Mesendoderm (in vitro differentiated cells): ENCODE measurements around the gene NRG3.
A peak's percentile ranks its signal among the peaks of the same experiment; 100 is the strongest.

Experiments
- DNase-seq: peaks from one replicate; pipeline ENCODE4 v3.0.0; 2013
- H2AK5ac ChIP-seq: 2 replicates; pipeline ENCODE4 v1.6.1; 2013; ENCODE audit warnings: low read length, inconsistent platforms
- H2BK120ac ChIP-seq: 2 replicates; pipeline ENCODE4 v1.6.1; 2013; ENCODE audit warnings: low read depth, mild to moderate bottlenecking, low read length, moderate library complexity, mixed read lengths
- H2BK15ac ChIP-seq: replicated peaks from 2 replicates; pipeline ENCODE4 v1.6.1; 2013; ENCODE audit warnings: low read depth, mild to moderate bottlenecking, moderate library complexity
- H2BK5ac ChIP-seq: 2 replicates; pipeline ENCODE4 v1.6.1; 2013; ENCODE audit warnings: low read length, inconsistent platforms
- H3K18ac ChIP-seq: 2 replicates; pipeline ENCODE4 v1.6.1; 2013; ENCODE audit warnings: mild to moderate bottlenecking, low read length, mixed read lengths
- H3K23ac ChIP-seq: one replicate; pipeline ENCODE4 v1.6.1; 2013; ENCODE audit warnings: low read length
- H3K27ac ChIP-seq: 2 replicates; pipeline ENCODE4 v1.5.1; 2013; ENCODE audit warnings: low read depth, mild to moderate bottlenecking, inconsistent platforms, low read length, moderate library complexity
- H3K27me3 ChIP-seq: 2 replicates; pipeline ENCODE4 v1.6.1; 2013; ENCODE audit warnings: low read length, control low read depth, mild to moderate bottlenecking, inconsistent platforms; ENCODE audit not compliant: insufficient read depth, poor library complexity
- H3K36me3 ChIP-seq: 2 replicates; pipeline ENCODE4 v1.6.1; 2013; ENCODE audit warnings: low read length, inconsistent platforms; ENCODE audit not compliant: control insufficient read depth, insufficient read depth
- H3K4ac ChIP-seq: one replicate; pipeline ENCODE4 v1.6.1; 2013; ENCODE audit warnings: low read depth, mild to moderate bottlenecking, low read length, moderate library complexity
- H3K4me1 ChIP-seq: 2 replicates; pipeline ENCODE4 v1.6.1; 2013; ENCODE audit warnings: low read depth, low read length, inconsistent platforms; ENCODE audit not compliant: control insufficient read depth
- H3K4me2 ChIP-seq: 2 replicates; pipeline ENCODE4 v1.6.1; 2013; ENCODE audit warnings: low read length
- H3K4me3 ChIP-seq: 2 replicates; pipeline ENCODE4 v1.5.1; 2013; ENCODE audit warnings: mild to moderate bottlenecking, low read length
- H3K56ac ChIP-seq: one replicate; pipeline ENCODE4 v1.6.1; 2013; ENCODE audit warnings: low read length
- H3K79me1 ChIP-seq: 2 replicates; pipeline ENCODE4 v1.6.1; 2013; ENCODE audit warnings: low read length, inconsistent platforms
- H3K79me2 ChIP-seq: 2 replicates; pipeline ENCODE4 v1.6.1; 2013; ENCODE audit warnings: mild to moderate bottlenecking, low read length; ENCODE audit not compliant: control insufficient read depth, insufficient read depth
- H3K9ac ChIP-seq: 2 replicates; pipeline ENCODE4 v1.6.1; 2013; ENCODE audit warnings: low read length, inconsistent platforms
- H4K5ac ChIP-seq: one replicate; pipeline ENCODE4 v1.6.1; 2013; ENCODE audit warnings: low read length
- H4K8ac ChIP-seq: one replicate; pipeline ENCODE4 v1.6.1; 2013; ENCODE audit warnings: low read depth, mild to moderate bottlenecking, control low read depth, low read length, moderate library complexity
- WGBS: extraction: QIAGEN DNeasy Blood & Tissue Kit; methylation state at CpG from one replicate; pipeline ENCODE4 v1.1.7; 2013; ENCODE audit warnings: low lambda C conversion rate, missing lambda C conversion rate; ENCODE audit not compliant: insufficient coverage; ENCODE audit errors: extremely low coverage; 5-methylcytosine and 5-hydroxymethylcytosine counted together

Gene NRG3

DNA sequence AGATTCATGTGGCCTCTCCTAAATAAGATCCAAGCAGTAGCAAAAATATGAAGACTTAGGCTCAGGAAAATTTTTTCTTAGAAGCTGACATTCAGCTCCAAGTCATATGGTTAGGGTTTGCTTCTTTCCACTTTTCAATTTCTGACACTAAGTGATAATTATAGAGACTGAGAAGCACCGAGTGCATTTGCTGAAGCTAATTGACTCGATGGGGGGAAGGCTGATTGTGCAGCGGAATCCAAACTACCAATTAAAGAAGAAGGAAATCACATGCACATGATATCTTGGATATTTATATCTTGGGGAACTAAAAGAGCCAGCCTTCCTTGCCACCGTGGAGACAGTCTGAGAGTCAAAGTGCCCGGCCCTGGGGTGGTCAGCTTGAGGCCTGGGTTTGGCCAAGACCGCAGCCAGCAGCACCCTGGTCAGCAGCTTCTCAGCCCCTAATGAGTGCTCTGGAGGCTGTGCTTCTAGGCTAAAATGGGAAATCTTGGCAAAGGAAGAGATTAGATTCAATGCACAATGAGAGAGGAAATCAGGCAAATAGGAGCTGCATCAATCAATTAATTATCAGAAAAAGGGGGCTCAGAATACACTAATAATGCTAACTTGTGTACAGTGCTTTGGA lies 589.3 kb downstream of the NRG3 start:
- H3K4me1 ChIP-seq, result no peaks in the 10 kb centered on the region
- no CpG with 5 or more reads among the region's 6 CpGs for WGBS
- no peak overlapping the region for H3K23ac ChIP-seq
- no peak overlapping the region for H3K27ac ChIP-seq
- H3K56ac ChIP-seq, result no peak overlapping the region
- no peak overlapping the region for H2BK120ac ChIP-seq
- H3K4me2 ChIP-seq, result no peak overlapping the region
- H3K9ac ChIP-seq, result no peak overlapping the region
- H3K79me1 ChIP-seq, result no peaks in the 10 kb centered on the region
- H3K27me3 ChIP-seq, result no peaks in the 10 kb centered on the region
- no peaks in the 10 kb centered on the region for H3K36me3 ChIP-seq
- no peak for DNase-seq
- H4K8ac ChIP-seq, result no peak overlapping the region
- no peak overlapping the region for H2BK5ac ChIP-seq
- H2AK5ac ChIP-seq, result no peak overlapping the region
- no peak overlapping the region for H3K4me3 ChIP-seq
- no peak overlapping the region for H2BK15ac ChIP-seq
- H3K79me2 ChIP-seq, result no peaks in the 10 kb centered on the region
- H3K18ac ChIP-seq, result no peak overlapping the region
- H4K5ac ChIP-seq, result no peak overlapping the region
- no peak overlapping the region for H3K4ac ChIP-seq

DNA sequence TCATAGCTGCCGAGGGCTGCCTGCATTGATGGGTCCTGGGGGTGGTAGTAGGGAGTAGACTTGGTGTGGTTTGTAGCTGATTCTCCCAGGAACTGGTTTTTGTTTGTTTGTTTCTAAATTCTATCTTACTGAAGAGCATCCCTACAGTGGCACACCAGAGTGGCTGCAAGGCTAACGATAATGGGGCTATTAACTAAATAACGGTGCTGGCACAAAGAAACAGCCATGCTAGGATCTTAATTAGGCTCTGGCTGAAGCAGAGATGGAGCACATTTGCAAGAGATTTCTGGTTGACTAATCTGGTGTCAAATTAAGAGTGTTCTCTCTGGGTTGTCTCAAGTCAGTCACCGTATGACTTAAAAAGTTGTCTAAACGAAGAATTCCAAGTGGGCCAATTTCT lies 590.0 kb downstream of the NRG3 start:
- no peak overlapping the region for H3K56ac ChIP-seq
- H3K27me3 ChIP-seq, result no peaks in the 10 kb centered on the region
- no peak for DNase-seq
- H3K23ac ChIP-seq, result no peak overlapping the region
- no peak overlapping the region for H3K27ac ChIP-seq
- H3K79me1 ChIP-seq, result no peaks in the 10 kb centered on the region
- H3K4me1 ChIP-seq, result no peaks in the 10 kb centered on the region
- H2BK5ac ChIP-seq, result no peak overlapping the region
- H3K4me2 ChIP-seq, result no peak overlapping the region
- H2BK15ac ChIP-seq, result no peak overlapping the region
- no peak overlapping the region for H3K18ac ChIP-seq
- H4K5ac ChIP-seq, result no peak overlapping the region
- no peak overlapping the region for H3K4me3 ChIP-seq
- no peak overlapping the region for H3K4ac ChIP-seq
- H2BK120ac ChIP-seq, result no peak overlapping the region
- no peaks in the 10 kb centered on the region for H3K36me3 ChIP-seq
- no peak overlapping the region for H4K8ac ChIP-seq
- H3K9ac ChIP-seq, result no peak overlapping the region
- WGBS, result no CpG with 5 or more reads among the region's 5 CpGs
- no peak overlapping the region for H2AK5ac ChIP-seq
- no peaks in the 10 kb centered on the region for H3K79me2 ChIP-seq

DNA sequence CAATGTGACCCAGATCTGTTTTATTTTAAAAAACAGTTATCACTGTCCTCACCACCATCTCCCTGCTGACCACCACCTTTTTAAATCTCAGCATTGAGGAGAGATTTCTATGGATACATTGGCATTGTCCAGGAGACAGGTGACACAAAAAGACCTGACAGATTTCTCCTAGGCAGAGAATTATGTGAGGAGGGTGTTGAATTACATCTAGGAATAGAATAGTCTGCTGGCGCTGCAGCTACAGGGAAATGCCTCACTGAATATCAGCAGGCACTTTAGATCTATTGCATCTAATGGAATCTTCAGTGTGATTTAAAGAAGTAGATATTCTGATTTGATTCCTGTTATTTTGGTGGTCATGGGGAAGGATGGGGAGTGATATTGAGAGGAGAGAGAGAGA lies 593.5 kb downstream of the NRG3 start:
- no peak overlapping the region for H3K56ac ChIP-seq
- H3K23ac ChIP-seq, result no peak overlapping the region
- H3K4me2 ChIP-seq, result no peak overlapping the region
- H4K8ac ChIP-seq, result no peak overlapping the region
- no CpG with 5 or more reads among the region's 1 CpG for WGBS
- no peak overlapping the region for H3K27ac ChIP-seq
- no peak overlapping the region for H2BK15ac ChIP-seq
- H3K4me1 ChIP-seq, result no peaks in the 10 kb centered on the region
- DNase-seq, result no peak
- no peak overlapping the region for H3K4me3 ChIP-seq
- no peak overlapping the region for H2AK5ac ChIP-seq
- no peaks in the 10 kb centered on the region for H3K36me3 ChIP-seq
- H2BK120ac ChIP-seq, result no peak overlapping the region
- H3K27me3 ChIP-seq, result no peaks in the 10 kb centered on the region
- no peak overlapping the region for H3K4ac ChIP-seq
- no peak overlapping the region for H3K9ac ChIP-seq
- no peak overlapping the region for H2BK5ac ChIP-seq
- no peak overlapping the region for H4K5ac ChIP-seq
- no peaks in the 10 kb centered on the region for H3K79me1 ChIP-seq
- no peaks in the 10 kb centered on the region for H3K79me2 ChIP-seq
- no peak overlapping the region for H3K18ac ChIP-seq

DNA sequence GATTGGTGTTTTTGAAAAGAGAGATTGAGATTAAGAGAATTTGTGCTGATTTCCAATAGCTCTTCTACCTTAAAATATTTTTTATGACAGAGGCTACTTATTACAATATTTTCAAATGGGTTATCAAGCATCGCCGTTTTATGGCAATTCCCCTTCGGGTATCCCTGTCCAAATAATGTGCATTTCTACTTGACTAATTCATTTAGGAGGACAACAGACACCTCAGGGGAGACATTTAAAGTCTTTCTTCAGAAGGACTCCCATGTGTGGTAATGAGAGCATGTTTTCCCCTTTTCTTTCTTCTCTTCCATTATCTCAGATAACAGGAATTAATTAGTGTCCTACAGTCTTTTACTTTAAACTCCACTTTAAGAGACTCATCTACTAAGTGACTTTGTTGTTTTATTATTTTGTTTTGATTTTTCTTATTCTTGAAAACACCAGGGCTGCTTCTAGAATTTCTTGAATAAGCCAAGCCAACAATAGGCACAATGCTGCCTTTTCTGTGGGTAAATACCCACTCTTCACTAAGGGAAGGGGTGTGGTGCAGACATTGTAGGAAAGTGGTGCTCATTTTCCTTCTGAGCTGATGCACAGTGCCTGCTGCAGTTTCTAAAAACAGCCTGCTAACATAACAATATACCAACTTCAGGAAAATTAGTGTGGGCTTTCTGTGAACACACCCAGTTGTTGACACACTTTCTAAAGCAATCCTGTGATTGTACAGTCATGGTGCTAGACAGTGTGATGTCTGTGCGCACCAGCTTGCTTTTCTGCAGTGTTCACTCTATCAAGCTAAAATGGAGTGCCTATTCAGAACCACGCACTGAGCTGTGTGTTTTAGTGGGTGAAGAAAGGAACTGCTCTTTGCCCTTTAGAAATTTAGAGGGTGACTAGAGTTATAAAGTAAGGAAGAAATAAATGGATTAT lies 597.7 kb downstream of the NRG3 start:
- Histone ChIP-seq H3K27me3 (no peaks in the 10 kb centered on the region), H3K4me2 (no peak overlapping the region), H3K18ac (no peak overlapping the region), H2BK15ac (no peak overlapping the region), H3K27ac (no peak overlapping the region), H3K4me3 (no peak overlapping the region), H4K8ac (no peak overlapping the region), H3K4ac (no peak overlapping the region), H2BK5ac (no peak overlapping the region), H3K23ac (no peak overlapping the region), H3K79me1 (no peaks in the 10 kb centered on the region), H3K79me2 (no peaks in the 10 kb centered on the region), H3K9ac (no peak overlapping the region), H4K5ac (peak overlapping the region; percentile 66), H2BK120ac (no peak overlapping the region), H3K4me1 (no peaks in the 10 kb centered on the region), H2AK5ac (no peak overlapping the region), H3K36me3 (no peaks in the 10 kb centered on the region), H3K56ac (no peak overlapping the region)
- no peak for DNase-seq
- WGBS, result no CpG with 5 or more reads among the region's 5 CpGs

DNA sequence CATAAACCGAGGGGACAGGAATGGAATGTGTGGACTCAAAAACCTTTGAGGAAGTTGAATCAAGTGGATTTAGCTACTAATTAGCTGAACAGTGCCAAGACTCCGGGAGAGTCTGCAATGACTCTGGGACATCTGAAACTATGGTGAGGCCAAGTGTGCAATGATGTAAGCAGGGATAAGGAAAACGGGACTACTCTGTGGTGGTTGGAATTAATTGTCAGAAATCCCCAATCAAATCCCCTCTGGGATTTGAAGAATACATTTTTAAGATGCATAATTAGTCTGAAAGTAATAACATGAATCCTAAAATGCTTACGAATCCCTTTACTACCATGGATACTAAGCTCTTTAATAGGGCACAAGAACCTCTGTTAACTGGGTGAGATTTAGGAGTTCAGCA lies 602.8 kb downstream of the NRG3 start:
- Histone ChIP-seq H3K79me2 (no peaks in the 10 kb centered on the region), H3K9ac (no peak overlapping the region)
- WGBS, result no CpG with 5 or more reads among the region's 4 CpGs

More for the DNA sequence above, 602.8 kb downstream of the NRG3 start:
- Histone ChIP-seq H2BK15ac (no peak overlapping the region), H3K4ac (no peak overlapping the region), H3K4me1 (no peaks in the 10 kb centered on the region), H4K8ac (no peak overlapping the region), H3K27me3 (no peaks in the 10 kb centered on the region), H4K5ac (no peak overlapping the region), H2BK120ac (no peak overlapping the region), H2AK5ac (no peak overlapping the region), H3K27ac (no peak overlapping the region), H3K18ac (no peak overlapping the region), H3K36me3 (no peaks in the 10 kb centered on the region), H3K56ac (no peak overlapping the region), H3K4me3 (no peak overlapping the region), H2BK5ac (no peak overlapping the region), H3K4me2 (no peak overlapping the region), H3K79me1 (no peaks in the 10 kb centered on the region), H3K23ac (no peak overlapping the region)
- DNase-seq, result no peak
